Muscle of arm (tissue), 12 donors: ENCODE measurements around the gene TXNDC11. TPM values are rescaled to one million over a fixed set of nuclear protein-coding genes. Genes with fewer than 3 reads are reported as not detected.

ENCODE experiments used
- DNase-seq: peaks from one replicate; pipeline ENCODE4 v3.0.0-alpha.2; 2013
- polyA plus RNA-seq, 12 donors: library from polyadenylated mRNA; unstranded; fragments of 120-200 nt; gene quantifications; one replicate each; pipeline ENCODE4 v1.2.1, GENCODE V29; 2013; ENCODE audit not compliant: insufficient read length in 12 of 12

The TXNDC11 gene
- polyA plus RNA-seq, 12 donors, result 12.4 to 28.6 (median 21.7) TPM; not detected in 1

- DNase-seq, result peak; percentile 56
Measured at GRCh38 chr16:11632455-11632939, 110.2 kb downstream of the TXNDC11 start.

DNA sequence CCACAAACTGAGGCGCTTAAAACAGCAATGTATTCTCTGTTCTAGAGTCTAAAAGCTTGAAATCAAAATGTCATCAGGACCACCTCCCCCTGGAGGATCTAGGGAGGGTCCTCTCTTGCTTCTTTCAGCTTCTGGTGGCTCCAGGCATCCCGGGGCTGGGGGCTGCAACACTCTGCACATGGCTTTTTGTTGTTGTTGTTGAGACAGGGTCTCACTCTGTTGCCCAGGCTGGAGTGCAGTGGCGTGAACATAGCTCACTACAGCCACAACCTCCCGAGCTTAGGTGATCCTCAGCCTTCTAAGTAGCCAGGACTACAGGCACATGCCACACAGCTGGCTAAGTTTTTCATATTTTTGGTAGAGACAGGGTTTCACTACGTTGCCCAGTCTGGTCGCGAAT, 111.4 kb downstream of the TXNDC11 start:
- DNase-seq, result no peak

DNA sequence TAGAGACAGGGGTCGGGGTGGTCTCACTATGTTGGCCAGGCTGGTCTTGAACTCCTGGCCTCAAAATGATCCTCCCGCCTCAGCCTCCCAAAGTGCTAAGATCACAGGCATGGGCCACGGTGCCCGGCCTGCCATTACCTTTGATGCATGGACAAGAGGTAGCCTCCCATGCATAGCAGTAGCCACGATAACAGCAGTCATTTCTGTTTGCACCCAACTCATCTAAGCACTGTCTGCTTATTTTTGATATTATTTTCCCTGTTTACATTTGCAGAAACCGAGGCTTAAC, 111.9 kb downstream of the TXNDC11 start:
- no peak for DNase-seq

DNA sequence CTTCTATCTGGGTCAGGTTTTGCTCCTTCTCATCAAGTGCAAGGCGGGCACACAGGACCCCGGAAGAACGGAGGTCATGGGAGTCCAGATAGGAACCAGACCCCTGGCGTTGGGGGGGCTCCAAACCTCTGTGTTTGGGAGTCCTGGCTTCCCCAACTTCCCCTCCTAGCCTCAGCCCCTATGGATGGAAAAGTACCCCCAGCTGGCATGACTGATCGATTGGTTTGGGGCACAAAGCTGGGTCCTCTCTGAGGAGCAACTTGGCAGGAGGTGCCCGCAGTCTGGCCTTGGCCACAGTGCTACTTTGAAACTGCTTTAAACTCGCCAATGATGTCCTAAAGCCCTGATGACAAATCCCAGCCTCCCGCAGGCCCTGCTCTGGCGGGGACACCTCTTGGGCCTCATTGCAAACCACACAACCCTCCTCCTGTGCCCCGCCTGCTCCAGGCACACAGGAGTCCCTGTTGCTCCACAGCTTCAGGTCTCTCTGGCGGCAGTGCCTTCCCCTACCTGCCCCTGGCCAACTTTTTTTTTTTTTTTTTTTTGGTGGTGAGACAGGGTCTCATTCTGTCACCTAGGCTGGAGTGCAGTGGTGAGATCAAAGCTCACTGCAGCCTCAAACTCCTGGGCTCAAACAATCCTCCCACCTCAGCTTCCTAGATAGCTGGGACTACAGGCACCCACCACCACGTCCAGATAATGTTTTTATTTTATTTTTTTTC, 112.5 kb downstream of the TXNDC11 start:
- DNase-seq, result no peak

Other genes starting within 250 kb of the TXNDC11 start
- 100 to 1,000 TPM in 1 of 12 donors, 10 to 100 TPM in 11; 22.5 to 318 (median 41.0) TPM for gene LITAF, start 155.9 kb downstream of the TXNDC11 start, polyA plus RNA-seq
- 10 to 100 TPM in 11 of 12 donors, not detected in 1; 19.3 to 33.2 (median 23.8) TPM for gene SNN, start 74.4 kb downstream of the TXNDC11 start, polyA plus RNA-seq
- gene ZC3H7A, start 54.4 kb upstream of the TXNDC11 start, polyA plus RNA-seq, result 10 to 100 TPM in 11 of 12 donors, not detected in 1; 38.5 to 91.9 (median 50.7) TPM
- gene RSL1D1, start 108.7 kb upstream of the TXNDC11 start, polyA plus RNA-seq, result 100 to 1,000 TPM in 11 of 12 donors, not detected in 1; 197 to 394 (median 337) TPM
- 100 to 1,000 TPM in 2 of 12 donors, 10 to 100 TPM in 10; 77.7 to 110 (median 91.9) TPM for gene GSPT1, start 173.1 kb upstream of the TXNDC11 start, polyA plus RNA-seq
- 1 to 10 TPM in 9 of 12 donors, under 1 TPM in 1, not detected in 2; 0.82 to 6.8 (median 2.9) TPM for gene NPIPB2, start 199.2 kb upstream of the TXNDC11 start, polyA plus RNA-seq
- gene TNFRSF17, start 222.4 kb upstream of the TXNDC11 start, polyA plus RNA-seq, result under 1 TPM in 2 of 12 donors, not detected in 10; 0.27 to 0.32 TPM
- gene SNX29, start 233.9 kb upstream of the TXNDC11 start, polyA plus RNA-seq, result 10 to 100 TPM in 2 of 12 donors, 1 to 10 TPM in 9, not detected in 1; 7.0 to 17.5 (median 8.5) TPM